ENCODE measurements around the gene TEAD1.

Gene TEAD1

GRCh38 chr11:12927221-12927620 is 253.0 kb downstream of the TEAD1 start:
- DNase-seq (ENCODE audit: low spot score) (no peak), FAIRE-seq (no peak)

- DNase-seq (ENCODE audit: low spot score): no peak
- FAIRE-seq: no peak
These were observed 253.7 kb downstream of the TEAD1 start for GRCh38 chr11:12927886-12928285.

GRCh38 chr11:12930850-12931249 is 256.6 kb downstream of the TEAD1 start:
- FAIRE-seq: no peak
- DNase-seq (ENCODE audit: low spot score): no peak

- no peak for DNase-seq (ENCODE audit: low spot score)
- FAIRE-seq: no peak
These were observed 258.3 kb downstream of the TEAD1 start for GRCh38 chr11:12932485-12932884.

GRCh38 chr11:12936200-12936599 is 262.0 kb downstream of the TEAD1 start:
- no peak for FAIRE-seq
- no peak for DNase-seq (ENCODE audit: low spot score)

- DNase-seq (ENCODE audit: low spot score): no peak
- FAIRE-seq: no peak
These were observed 264.5 kb downstream of the TEAD1 start for GRCh38 chr11:12938590-12939247.

- no peak for FAIRE-seq
- no peak for DNase-seq (ENCODE audit: low spot score)
These were observed 267.4 kb downstream of the TEAD1 start for GRCh38 chr11:12941671-12942070.

GRCh38 chr11:12942157-12942556 is 267.9 kb downstream of the TEAD1 start:
- peak; percentile 46 for FAIRE-seq
- DNase-seq (ENCODE audit: low spot score): peak; percentile 35

- no peak for DNase-seq (ENCODE audit: low spot score)
- no peak for FAIRE-seq
These were observed 269.1 kb downstream of the TEAD1 start for GRCh38 chr11:12943311-12943710.

- DNase-seq (ENCODE audit: low spot score) (no peak), FAIRE-seq (no peak)
These were observed 270.7 kb downstream of the TEAD1 start for GRCh38 chr11:12944889-12945288.

- FAIRE-seq (peak; percentile 80), DNase-seq (ENCODE audit: low spot score) (peak; percentile 34)
These were observed 275.2 kb downstream of the TEAD1 start for GRCh38 chr11:12949453-12949852.

- no peak for DNase-seq (ENCODE audit: low spot score)
- no peak for FAIRE-seq
These were observed 276.4 kb downstream of the TEAD1 start for GRCh38 chr11:12950670-12951069.

GRCh38 chr11:12951376-12951775 is 277.2 kb downstream of the TEAD1 start:
- FAIRE-seq (no peak), DNase-seq (ENCODE audit: low spot score) (no peak)

GRCh38 chr11:12952094-12952493 is 277.9 kb downstream of the TEAD1 start:
- FAIRE-seq: no peak
- no peak for DNase-seq (ENCODE audit: low spot score)

- no peak for FAIRE-seq
- no peak for DNase-seq (ENCODE audit: low spot score)
These were observed 284.8 kb downstream of the TEAD1 start for GRCh38 chr11:12958986-12959385.

- no peak for FAIRE-seq
- no peak for DNase-seq (ENCODE audit: low spot score)
These were observed 287.4 kb downstream of the TEAD1 start for GRCh38 chr11:12961615-12962014.

GRCh38 chr11:12962306-12962705 is 288.1 kb downstream of the TEAD1 start:
- no peak for FAIRE-seq
- DNase-seq (ENCODE audit: low spot score): no peak

- no peak for FAIRE-seq
- DNase-seq (ENCODE audit: low spot score): no peak
These were observed 288.8 kb downstream of the TEAD1 start for GRCh38 chr11:12963051-12963450.

- DNase-seq (ENCODE audit: low spot score) (peak; percentile 20), FAIRE-seq (no peak)
These were observed 289.7 kb downstream of the TEAD1 start for GRCh38 chr11:12963792-12964536.

- no peak for DNase-seq (ENCODE audit: low spot score)
- FAIRE-seq: no peak
These were observed 290.4 kb downstream of the TEAD1 start for GRCh38 chr11:12964650-12965049.

GRCh38 chr11:12966002-12966401 is 291.8 kb downstream of the TEAD1 start:
- FAIRE-seq (no peak), DNase-seq (ENCODE audit: low spot score) (no peak)

- FAIRE-seq: no peak
- no peak for DNase-seq (ENCODE audit: low spot score)
These were observed 293.9 kb downstream of the TEAD1 start for GRCh38 chr11:12968101-12968500.

- DNase-seq (ENCODE audit: low spot score): no peak
- peak; percentile 37 for FAIRE-seq
These were observed 294.6 kb downstream of the TEAD1 start for GRCh38 chr11:12968826-12969225.
